HUES64 (cell line): ENCODE measurements around the gene SPDYE6.
"Not testable (repeated sequence)": the region's sequence is repeated elsewhere in the genome, so short reads cannot be mapped to it uniquely, and the experiment has no call there.

Experiments used
- H3K27ac ChIP-seq: 2 replicates; pipeline ENCODE4 v1.7.0; 2013; ENCODE audit warnings: low read depth, low read length, inconsistent platforms
- H3K27me3 ChIP-seq: 2 replicates; pipeline ENCODE4 v1.6.1; 2013; ENCODE audit warnings: mild to moderate bottlenecking, low read length; ENCODE audit not compliant: insufficient read depth
- H3K36me3 ChIP-seq: 2 replicates; pipeline ENCODE4 v1.6.1; 2013; ENCODE audit warnings: mild to moderate bottlenecking, low read length; ENCODE audit not compliant: insufficient read depth
- H3K4me1 ChIP-seq: 2 replicates; pipeline ENCODE4 v1.6.1; 2013; ENCODE audit warnings: mild to moderate bottlenecking, low read length, moderate library complexity; ENCODE audit not compliant: insufficient read depth
- H3K4me3 ChIP-seq: 2 replicates; pipeline ENCODE4 v1.5.1; 2013; ENCODE audit warnings: mild to moderate bottlenecking, low read length, moderate library complexity
- H3K9ac ChIP-seq: 2 replicates; pipeline ENCODE4 v1.6.1; 2013; ENCODE audit warnings: mild to moderate bottlenecking, low read depth, low read length
- H3K9me3 ChIP-seq: 2 replicates; pipeline ENCODE4 v1.6.1; 2013; ENCODE audit warnings: low read depth, low read length; ENCODE audit not compliant: insufficient read depth
- WGBS: fragments of 150-250, 120-280 bp; methylation state at CpG from one replicate; pipeline ENCODE4 v1.1.7; 2013; ENCODE audit warnings: missing lambda C conversion rate; 5-methylcytosine and 5-hydroxymethylcytosine counted together

Gene SPDYE6

GRCh38 chr7:102363549-102364393, 7.5 kb upstream of the SPDYE6 start:
- not testable (repeated sequence) for H3K27ac ChIP-seq, H3K9me3 ChIP-seq, H3K4me1 ChIP-seq, H3K27me3 ChIP-seq
- under 1% methylated on average over 76 of the region's 76 CpGs for WGBS
- Histone ChIP-seq H3K36me3 (peaks cover 12% of the 10 kb centered on the region; the same call in 1 of the 2 replicates), H3K9ac (peak overlapping the region; percentile 51), H3K4me3 (peak overlapping the region; percentile 60)

GRCh38 chr7:102346983-102347382, 9.3 kb downstream of the SPDYE6 start:
- not testable (repeated sequence) for H3K9me3 ChIP-seq, H3K27ac ChIP-seq, H3K9ac ChIP-seq, H3K36me3 ChIP-seq, H3K4me1 ChIP-seq, H3K27me3 ChIP-seq, H3K4me3 ChIP-seq
- WGBS, result 91% methylated on average over 2 of the region's 6 CpGs

GRCh38 chr7:102340599-102341368, 15.5 kb downstream of the SPDYE6 start:
- H3K27ac ChIP-seq, H3K4me3 ChIP-seq, H3K9ac ChIP-seq, H3K27me3 ChIP-seq, H3K36me3 ChIP-seq, H3K4me1 ChIP-seq, H3K9me3 ChIP-seq: not testable (repeated sequence)
- WGBS, result 87% methylated on average over 3 of the region's 7 CpGs

GRCh38 chr7:102337420-102337819, 18.8 kb downstream of the SPDYE6 start:
- not testable (repeated sequence) for H3K27me3 ChIP-seq, H3K4me3 ChIP-seq, H3K9ac ChIP-seq, H3K27ac ChIP-seq, H3K36me3 ChIP-seq, H3K9me3 ChIP-seq, H3K4me1 ChIP-seq
- WGBS, result no CpG with 5 or more reads among the region's 4 CpGs

GRCh38 chr7:102337002-102337401, 19.2 kb downstream of the SPDYE6 start:
- H3K36me3 ChIP-seq, result not testable (repeated sequence)

GRCh38 chr7:102335574-102335973, 20.7 kb downstream of the SPDYE6 start:
- H3K9ac ChIP-seq, H3K4me3 ChIP-seq: not testable (repeated sequence)
- WGBS, result 93% methylated on average over 6 of the region's 7 CpGs

More at GRCh38 chr7:102337002-102337401, 19.2 kb downstream of the SPDYE6 start:
- not testable (repeated sequence) for H3K4me3 ChIP-seq, H3K9ac ChIP-seq, H3K27ac ChIP-seq, H3K9me3 ChIP-seq, H3K4me1 ChIP-seq, H3K27me3 ChIP-seq
- no CpG with 5 or more reads among the region's 8 CpGs for WGBS

GRCh38 chr7:102330666-102331460, 25.4 kb downstream of the SPDYE6 start:
- H3K9ac ChIP-seq, H3K27ac ChIP-seq, H3K4me1 ChIP-seq, H3K27me3 ChIP-seq, H3K4me3 ChIP-seq, H3K9me3 ChIP-seq, H3K36me3 ChIP-seq: not testable (repeated sequence)
- WGBS, result 92% methylated on average over 8 of the region's 8 CpGs

More at GRCh38 chr7:102335574-102335973, 20.7 kb downstream of the SPDYE6 start:
- not testable (repeated sequence) for H3K9me3 ChIP-seq, H3K36me3 ChIP-seq, H3K27ac ChIP-seq, H3K27me3 ChIP-seq, H3K4me1 ChIP-seq

GRCh38 chr7:102329366-102329765, 26.9 kb downstream of the SPDYE6 start:
- H3K27ac ChIP-seq, H3K27me3 ChIP-seq, H3K9me3 ChIP-seq, H3K9ac ChIP-seq, H3K36me3 ChIP-seq, H3K4me3 ChIP-seq, H3K4me1 ChIP-seq: not testable (repeated sequence)
- WGBS, result 80% methylated on average over 6 of the region's 9 CpGs

- H3K4me3 ChIP-seq, H3K27ac ChIP-seq, H3K36me3 ChIP-seq, H3K9me3 ChIP-seq, H3K9ac ChIP-seq, H3K4me1 ChIP-seq, H3K27me3 ChIP-seq: not testable (repeated sequence)
- 93% methylated on average over 3 of the region's 5 CpGs for WGBS
Measured at GRCh38 chr7:102328863-102329262, 27.4 kb downstream of the SPDYE6 start.

GRCh38 chr7:102327183-102327582, 29.1 kb downstream of the SPDYE6 start:
- 89% methylated on average over 4 of the region's 6 CpGs for WGBS
- not testable (repeated sequence) for H3K9ac ChIP-seq, H3K27me3 ChIP-seq, H3K27ac ChIP-seq, H3K4me3 ChIP-seq, H3K4me1 ChIP-seq, H3K9me3 ChIP-seq, H3K36me3 ChIP-seq
